PC-9 (cell line): ENCODE measurements around the gene CD1B. TPM values are rescaled to one million over a fixed set of nuclear protein-coding genes. Genes with fewer than 3 reads are reported as not detected.
"Not testable (repeated sequence)": the region's sequence is repeated elsewhere in the genome, so short reads cannot be mapped to it uniquely, and the experiment has no call there.

ENCODE experiments used
- BruUV-seq: library from RNA; stranded (reverse); fragments of 400-500 nt; replicated peaks from 2 replicates; lab custom pipeline; 2021; lab: Mats Ljungman, UMichigan
- CTCF ChIA-PET: fragments of 300-600 bp; sonication (Branson Sonifier 250); formaldehyde crosslinking; loops from one replicate; lab custom pipeline; 2022; ENCODE audit warnings: antibody characterized with exemption; lab: Charles Lee
- POLR2A ChIA-PET: fragments of 300-600 bp; sonication (Branson Sonifier 250); formaldehyde crosslinking; loops from one replicate; lab custom pipeline; 2022; ENCODE audit warnings: antibody characterized with exemption; ENCODE audit not compliant: unreplicated experiment; lab: Charles Lee
- DNase-seq, 2 experiments: peaks; one replicate each; pipeline versions ENCODE4 v3.0.0 to v3.0.0-alpha.2; 2015 to 2022; ENCODE audit warnings: mixed read lengths in 1 of 2
- H2AFZ ChIP-seq: fragments of 200-600 bp; sonication (generic); 2 replicates; pipeline ENCODE4 v1.8.1; 2017; ENCODE audit warnings: antibody characterized with exemption
- H3F3A ChIP-seq: fragments of 200-600 bp; sonication (generic); 2 replicates; pipeline ENCODE4 v1.8.1; 2017; ENCODE audit warnings: antibody characterized with exemption, mild to moderate bottlenecking, low read depth; ENCODE audit not compliant: insufficient read depth
- H3K27ac ChIP-seq: fragments of 200-600 bp; sonication (generic); 2 replicates; pipeline ENCODE4 v1.6.1; 2016; ENCODE audit warnings: mixed run types
- H3K27me3 ChIP-seq: fragments of 200-600 bp; sonication (generic); 2 replicates; pipeline ENCODE4 v1.6.1; 2016; ENCODE audit warnings: low read depth, mixed run types; ENCODE audit not compliant: insufficient read depth
- H3K36me3 ChIP-seq: fragments of 200-600 bp; sonication (generic); 2 replicates; pipeline ENCODE4 v1.6.1; 2016; ENCODE audit warnings: low read depth, mixed run types
- H3K4me1 ChIP-seq: fragments of 200-600 bp; sonication (generic); replicated peaks from 2 replicates; pipeline ENCODE4 v1.6.1; 2016; ENCODE audit warnings: mixed run types; ENCODE audit not compliant: insufficient read depth
- H3K4me2 ChIP-seq: fragments of 200-600 bp; sonication (generic); 2 replicates; pipeline ENCODE4 v1.6.1; 2017; ENCODE audit warnings: mixed run types
- H3K4me3 ChIP-seq: fragments of 200-600 bp; sonication (generic); 2 replicates; pipeline ENCODE4 v1.6.1; 2016; ENCODE audit warnings: mixed run types
- H3K79me2 ChIP-seq: fragments of 200-600 bp; sonication (generic); 2 replicates; pipeline ENCODE4 v1.6.1; 2017; ENCODE audit warnings: low read depth, mixed run types
- H3K9me2 ChIP-seq: fragments of 200-600 bp; sonication (generic); 2 replicates; pipeline ENCODE4 v1.8.1; 2017; ENCODE audit warnings: mild to moderate bottlenecking; ENCODE audit not compliant: insufficient read depth
- H3K9me3 ChIP-seq: fragments of 200-600 bp; sonication (generic); 2 replicates; pipeline ENCODE4 v1.8.1; 2016; ENCODE audit warnings: low read depth; ENCODE audit not compliant: insufficient read depth
- H4K20me1 ChIP-seq: fragments of 200-600 bp; sonication (generic); 2 replicates; pipeline ENCODE4 v1.8.1; 2017; ENCODE audit not compliant: insufficient read depth
- EZH2 ChIP-seq: fragments of 200-600 bp; sonication (generic); IDR thresholded peaks from 2 replicates; pipeline ENCODE4 v1.8.0; 2017; ENCODE audit warnings: antibody characterized with exemption, low read depth
- intact Hi-C: fragments of 100-400 bp; cut with micrococcal nuclease; formaldehyde crosslinking; loops from one replicate; pipeline ENCODE4 v1.10.0; 2022; ENCODE audit not compliant: unreplicated experiment
- total RNA-seq: library from RNA; stranded (reverse); gene quantifications from 2 replicates; pipeline ENCODE4 v1.2.3, GENCODE V29; 2021
- TF ChIP-seq, protein P1 (sequence below): fragments of 200-600 bp; sonication (generic); conservative IDR thresholded peaks from 2 replicates; pipeline ENCODE4 v1.6.1; 2017; ENCODE audit warnings: mixed run types, antibody characterized with exemption, mild to moderate bottlenecking, moderate library complexity

CD1B gene
- total RNA-seq, 1 experiment from 2014 or later = not detected

GRCh38 chr1:158283965-158284364, 47.4 kb downstream of the CD1B start:
- Histone ChIP-seq H4K20me1 (no peaks in the 10 kb centered on the region), H3K4me2 (no peak overlapping the region), H3K79me2 (no peaks in the 10 kb centered on the region), H3K9me2 (no peaks in the 10 kb centered on the region), H2AFZ (no peak overlapping the region), H3K36me3 (no peaks in the 10 kb centered on the region), H3K4me3 (no peak overlapping the region), H3F3A (no peaks in the 10 kb centered on the region), H3K27ac (no peak overlapping the region), H3K27me3 (no peaks in the 10 kb centered on the region), H3K9me3 (no peaks in the 10 kb centered on the region), H3K4me1 (no peaks in the 10 kb centered on the region)
- ChIA-PET CTCF (interaction anchor here (0.6 kb wide), 1 partner anchor 713 kb away, joined by 3 read pairs; no protein-coding TSS in a partner anchor), POLR2A (no interaction called here)
- no peak for DNase-seq
- no TSS peak for BruUV-seq
- TF ChIP-seq EZH2 = no peak
- TF ChIP-seq, protein P1, sequence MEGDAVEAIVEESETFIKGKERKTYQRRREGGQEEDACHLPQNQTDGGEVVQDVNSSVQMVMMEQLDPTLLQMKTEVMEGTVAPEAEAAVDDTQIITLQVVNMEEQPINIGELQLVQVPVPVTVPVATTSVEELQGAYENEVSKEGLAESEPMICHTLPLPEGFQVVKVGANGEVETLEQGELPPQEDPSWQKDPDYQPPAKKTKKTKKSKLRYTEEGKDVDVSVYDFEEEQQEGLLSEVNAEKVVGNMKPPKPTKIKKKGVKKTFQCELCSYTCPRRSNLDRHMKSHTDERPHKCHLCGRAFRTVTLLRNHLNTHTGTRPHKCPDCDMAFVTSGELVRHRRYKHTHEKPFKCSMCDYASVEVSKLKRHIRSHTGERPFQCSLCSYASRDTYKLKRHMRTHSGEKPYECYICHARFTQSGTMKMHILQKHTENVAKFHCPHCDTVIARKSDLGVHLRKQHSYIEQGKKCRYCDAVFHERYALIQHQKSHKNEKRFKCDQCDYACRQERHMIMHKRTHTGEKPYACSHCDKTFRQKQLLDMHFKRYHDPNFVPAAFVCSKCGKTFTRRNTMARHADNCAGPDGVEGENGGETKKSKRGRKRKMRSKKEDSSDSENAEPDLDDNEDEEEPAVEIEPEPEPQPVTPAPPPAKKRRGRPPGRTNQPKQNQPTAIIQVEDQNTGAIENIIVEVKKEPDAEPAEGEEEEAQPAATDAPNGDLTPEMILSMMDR = no peak
- intact Hi-C loops = no loop called here

- H3K79me2 ChIP-seq, POLR2A ChIA-PET, CTCF ChIA-PET, H3K4me2 ChIP-seq, intact Hi-C loops, H3F3A ChIP-seq, H4K20me1 ChIP-seq, H3K36me3 ChIP-seq, H3K27me3 ChIP-seq, H3K9me3 ChIP-seq, H3K4me1 ChIP-seq, H2AFZ ChIP-seq, BruUV-seq, H3K27ac ChIP-seq, DNase-seq, H3K9me2 ChIP-seq, H3K4me3 ChIP-seq: not testable (repeated sequence)
Observed at GRCh38 chr1:158282421-158282820, 48.9 kb downstream of the CD1B start.

Other genes with a start within 250 kb of the CD1B start
- gene CD1D, start 150.6 kb downstream of the CD1B start, total RNA-seq = not detected in 2 replicates
- gene CD1A, start 77.1 kb downstream of the CD1B start, total RNA-seq = not detected in 2 replicates
- not detected in 2 replicates for gene CD1C, start 41.6 kb downstream of the CD1B start, total RNA-seq
- not detected in 2 replicates for gene CD1E, start 22.4 kb upstream of the CD1B start, total RNA-seq
- not detected in 2 replicates for gene OR10T2, start 67.9 kb upstream of the CD1B start, total RNA-seq
- not detected in 2 replicates for gene OR10K2, start 94.7 kb upstream of the CD1B start, total RNA-seq
- gene OR10K1, start 130.3 kb upstream of the CD1B start, total RNA-seq = not detected in 2 replicates
- not detected in 2 replicates for gene OR10R2, start 140.7 kb upstream of the CD1B start, total RNA-seq
- gene OR6Y1, start 222.9 kb upstream of the CD1B start, total RNA-seq = not detected in 2 replicates
- not detected in 2 replicates for gene OR6P1, start 239.0 kb upstream of the CD1B start, total RNA-seq
- gene OR10X1, start 248.4 kb upstream of the CD1B start, total RNA-seq = not detected in 2 replicates